Measurements from ENCODE around the gene KRTAP10-11. TPM values are rescaled to one million over a fixed set of nuclear protein-coding genes. Genes with fewer than 3 reads are reported as not detected.

Gene KRTAP10-11
- total RNA-seq, result not detected

GRCh38 chr21:44646366-44647221 is at the start of gene KRTAP10-11:
Gene KRTAP10-11, plus strand, starts transcription at chr21:44646414. Its CDS starts 45 bp downstream, at chr21:44646459.

DNA sequence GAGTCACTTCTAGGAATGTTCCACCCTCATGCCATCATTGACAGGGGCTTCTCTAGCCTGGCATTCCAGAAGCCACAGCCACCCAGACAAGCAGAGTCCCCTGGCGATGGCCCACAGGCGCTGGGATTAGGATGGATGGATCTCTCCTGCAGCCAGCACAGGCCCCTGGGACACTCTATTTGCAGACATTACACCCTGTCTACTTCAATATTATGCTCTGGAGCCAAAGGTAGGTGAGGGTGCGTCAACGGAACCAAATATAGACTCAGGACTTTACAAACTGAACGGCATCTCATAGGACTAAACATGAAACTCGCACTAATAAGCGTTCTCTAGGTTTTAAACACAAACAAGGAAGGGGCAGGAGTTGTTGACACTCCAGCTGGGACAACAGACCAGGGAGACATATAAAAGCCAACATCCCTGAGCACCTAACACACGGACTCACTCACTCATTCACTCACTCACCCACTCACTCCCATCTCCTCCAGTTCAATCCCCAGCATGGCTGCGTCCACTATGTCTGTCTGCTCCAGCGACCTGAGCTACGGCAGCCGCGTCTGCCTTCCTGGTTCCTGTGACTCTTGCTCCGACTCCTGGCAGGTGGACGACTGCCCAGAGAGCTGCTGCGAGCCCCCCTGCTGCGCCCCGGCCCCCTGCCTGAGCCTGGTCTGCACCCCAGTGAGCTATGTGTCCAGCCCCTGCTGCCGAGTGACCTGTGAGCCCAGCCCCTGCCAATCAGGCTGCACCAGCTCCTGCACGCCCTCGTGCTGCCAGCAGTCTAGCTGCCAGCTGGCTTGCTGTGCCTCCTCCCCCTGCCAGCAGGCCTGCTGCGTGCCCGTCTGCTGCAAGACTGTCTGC is 45.9 kb upstream of the KRTAP10-11 start, which contains the start of gene KRTAP10-7:
Gene KRTAP10-7, plus strand, starts transcription at position 480 of the 861 bp plus-strand sequence. Its CDS starts 25 bp downstream, at position 505.

DNA sequence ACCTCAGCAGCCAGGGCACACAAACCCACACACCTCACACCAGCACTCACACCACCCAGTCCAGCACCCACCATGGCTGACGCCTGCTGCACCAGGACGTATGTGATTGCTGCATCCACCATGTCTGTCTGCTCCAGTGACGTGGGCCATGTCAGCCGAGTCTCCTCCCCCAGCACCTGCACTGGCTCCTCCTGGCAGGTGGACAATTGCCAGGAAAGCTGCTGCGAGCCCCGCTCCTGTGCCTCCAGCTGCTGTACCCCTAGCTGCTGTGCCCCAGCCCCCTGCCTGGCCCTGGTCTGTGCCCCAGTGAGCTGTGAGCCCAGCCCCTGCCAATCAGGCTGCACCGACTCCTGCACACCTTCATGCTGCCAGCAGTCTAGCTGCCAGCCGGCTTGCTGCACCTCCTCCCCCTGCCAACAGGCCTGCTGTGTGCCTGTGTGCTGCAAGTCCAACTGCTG is 34.2 kb upstream of the KRTAP10-11 start, which contains the start of gene KRTAP10-8:
Gene KRTAP10-8, plus strand, starts transcription at position 51 of the 458 bp plus-strand sequence. Its CDS starts 22 bp downstream, at position 73.

GRCh38 chr21:44626673-44627143 is 19.5 kb upstream of the KRTAP10-11 start, which contains the start of gene KRTAP10-9:
Gene KRTAP10-9, plus strand, starts transcription at chr21:44627093. Its CDS starts 79 bp downstream, at chr21:44627172.

DNA sequence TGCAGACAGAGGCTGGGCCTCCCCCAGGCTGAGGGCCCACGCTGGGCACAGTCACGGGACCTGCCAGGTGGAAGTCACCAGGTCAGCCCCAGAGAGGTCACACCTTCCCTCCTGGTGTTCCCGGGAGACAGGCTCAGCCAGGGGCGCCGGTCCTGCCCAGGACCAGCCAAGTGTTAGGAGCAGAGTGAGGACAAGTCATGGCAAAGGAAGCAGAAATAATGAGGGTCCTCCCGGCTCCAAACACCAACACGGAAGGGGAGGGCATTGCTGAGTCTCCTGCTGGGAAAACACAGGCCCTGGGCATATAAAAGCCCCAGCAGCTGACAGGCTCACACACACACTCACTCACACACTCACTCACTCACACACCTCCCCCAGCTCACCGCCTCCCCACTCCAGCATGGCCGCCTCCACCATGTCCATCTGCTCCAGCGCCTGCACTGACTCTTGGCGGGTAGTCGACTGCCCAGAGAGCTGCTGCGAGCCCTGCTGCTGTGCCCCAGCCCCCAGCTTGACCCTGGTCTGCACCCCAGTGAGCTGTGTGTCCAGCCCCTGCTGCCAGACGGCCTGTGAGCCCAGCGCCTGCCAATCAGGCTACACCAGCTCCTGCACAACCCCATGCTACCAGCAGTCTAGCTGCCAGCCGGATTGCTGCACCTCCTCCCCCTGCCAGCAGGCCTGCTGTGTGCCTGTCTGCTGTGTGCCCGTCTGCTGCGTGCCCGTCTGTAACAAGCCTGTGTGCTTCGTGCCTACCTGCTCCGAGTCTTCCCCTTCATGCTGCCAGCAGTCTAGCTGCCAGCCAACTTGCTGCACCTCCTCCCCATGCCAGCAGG is 9.0 kb upstream of the KRTAP10-11 start, which contains the start of gene KRTAP10-10:
Gene KRTAP10-10, plus strand, starts transcription at position 339 of the 833 bp plus-strand sequence. Its CDS starts 62 bp downstream, at position 401.

GRCh38 chr21:44654576-44655175 is 8.5 kb downstream of the KRTAP10-11 start, which contains the start of gene KRTAP12-4:
Gene KRTAP12-4, minus strand, starts transcription at chr21:44654659. Its CDS starts 45 bp downstream, at chr21:44654614.

DNA sequence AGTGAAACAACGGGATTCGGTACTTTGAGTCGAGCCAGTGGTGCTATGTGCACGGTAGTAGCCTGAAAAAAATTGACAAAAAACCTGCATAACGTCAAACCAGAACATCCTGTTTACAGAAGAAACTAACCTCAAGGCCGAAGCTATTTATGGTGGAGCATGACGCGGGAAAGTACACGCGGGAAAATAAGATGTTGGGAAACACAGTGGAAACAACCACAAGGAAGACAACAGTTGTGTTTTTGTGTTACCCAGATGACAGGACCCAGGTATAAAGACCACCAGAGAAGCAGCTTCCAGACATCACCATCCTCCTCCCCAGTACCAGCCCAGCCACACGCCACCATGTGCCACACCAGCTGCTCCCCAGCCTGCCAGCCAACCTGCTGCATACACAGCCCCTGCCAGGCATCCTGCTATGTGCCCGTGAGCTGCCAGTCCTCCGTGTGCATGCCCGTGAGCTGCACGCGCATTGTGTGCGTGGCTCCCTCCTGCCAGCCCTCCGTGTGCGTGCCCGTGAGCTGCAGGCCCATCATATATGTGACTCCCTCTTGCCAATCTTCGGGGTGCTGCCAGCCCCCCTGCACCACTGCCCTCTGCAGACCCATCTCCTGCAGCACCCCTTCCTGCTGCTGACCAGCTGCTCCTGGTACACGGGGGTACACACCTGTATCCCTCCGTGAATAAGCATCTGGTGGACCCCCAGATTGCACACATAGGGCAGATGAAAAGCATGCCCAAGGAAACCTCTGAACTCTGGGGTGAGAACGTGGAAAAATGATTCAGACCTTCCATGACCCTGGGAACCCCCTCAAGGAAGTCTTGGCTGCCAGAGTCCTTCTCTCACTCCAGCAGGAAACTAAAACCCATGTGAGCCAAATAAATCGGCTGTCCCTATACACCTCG is 11.7 kb downstream of the KRTAP10-11 start, which contains the start of gene KRTAP12-3:
Gene KRTAP12-3, plus strand, starts transcription at position 298 of the 906 bp plus-strand sequence. Its CDS starts 48 bp downstream, at position 346.

DNA sequence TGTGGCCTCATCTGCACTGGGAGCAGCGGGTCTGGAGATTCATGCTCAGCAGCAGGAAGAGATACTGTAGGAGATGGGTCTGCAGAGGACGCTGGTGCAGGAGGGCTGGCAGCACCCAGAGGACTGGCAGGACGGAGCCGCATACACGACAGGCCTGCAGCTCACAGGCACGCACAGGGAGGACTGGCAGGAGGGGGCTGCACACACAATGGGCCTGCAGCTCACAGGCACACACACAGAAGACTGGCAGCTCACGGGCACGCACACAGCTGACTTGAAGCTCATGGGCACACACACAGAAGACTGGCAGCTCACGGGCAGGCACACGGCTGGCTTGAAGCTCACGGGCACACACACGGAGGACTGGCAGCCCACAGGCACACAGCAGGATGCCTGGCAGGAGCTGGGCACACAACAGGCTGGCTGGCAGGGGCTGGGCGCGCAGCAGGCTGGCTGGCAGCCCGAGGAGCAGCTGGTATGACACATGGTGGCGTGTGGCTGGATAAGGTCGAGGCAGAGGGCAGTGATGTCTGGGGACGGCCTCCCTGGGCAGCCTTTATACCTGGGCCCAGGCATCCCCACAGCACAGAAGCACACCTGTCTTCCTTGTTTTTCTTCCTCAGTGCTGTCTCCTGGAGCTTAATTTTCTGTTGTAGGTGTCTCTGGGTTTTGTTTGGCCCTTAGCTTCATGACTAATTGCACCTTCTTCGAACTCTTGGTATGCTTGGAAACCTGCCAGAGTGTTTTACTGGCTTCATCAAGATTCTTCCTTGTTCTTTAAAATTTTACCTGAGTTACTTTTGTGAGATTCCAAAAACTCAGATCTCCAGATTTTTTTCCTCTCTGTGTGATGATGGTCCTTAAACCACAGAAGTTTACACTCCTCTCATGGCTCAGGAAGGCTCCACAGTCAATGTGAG is 20.4 kb downstream of the KRTAP10-11 start, which contains the start of gene KRTAP12-2:
Gene KRTAP12-2, minus strand, starts transcription at position 527 of the 920 bp plus-strand sequence. Its CDS starts 41 bp downstream, at position 486.

GRCh38 chr21:44681861-44682579 is 35.8 kb downstream of the KRTAP10-11 start, which contains the start of gene KRTAP12-1:
Gene KRTAP12-1, minus strand, starts transcription at chr21:44682163. Its CDS starts 40 bp downstream, at chr21:44682123.

Other genes starting within 250 kb of the KRTAP10-11 start
- gene LRRC3, start 190.9 kb upstream of the KRTAP10-11 start, total RNA-seq, result 3.4 TPM
- not detected for gene KRTAP10-1, start 106.2 kb upstream of the KRTAP10-11 start, total RNA-seq
- gene KRTAP10-2, start 94.9 kb upstream of the KRTAP10-11 start, total RNA-seq, result not detected
- not detected for gene KRTAP10-3, start 87.6 kb upstream of the KRTAP10-11 start, total RNA-seq
- not detected for gene KRTAP10-4, start 72.7 kb upstream of the KRTAP10-11 start, total RNA-seq
- gene KRTAP10-5, start 65.8 kb upstream of the KRTAP10-11 start, total RNA-seq, result not detected
- not detected for gene KRTAP10-6, start 53.9 kb upstream of the KRTAP10-11 start, total RNA-seq
- not detected for gene KRTAP10-7, start 45.8 kb upstream of the KRTAP10-11 start, total RNA-seq
- gene KRTAP10-8, start 34.3 kb upstream of the KRTAP10-11 start, total RNA-seq, result not detected
- gene KRTAP10-9, start 19.3 kb upstream of the KRTAP10-11 start, total RNA-seq, result not detected
- gene KRTAP10-10, start 9.1 kb upstream of the KRTAP10-11 start, total RNA-seq, result not detected
- not detected for gene KRTAP12-4, start 8.2 kb downstream of the KRTAP10-11 start, total RNA-seq
- gene KRTAP12-3, start 11.5 kb downstream of the KRTAP10-11 start, total RNA-seq, result not detected
- gene KRTAP12-2, start 20.5 kb downstream of the KRTAP10-11 start, total RNA-seq, result not detected
- gene KRTAP12-1, start 35.7 kb downstream of the KRTAP10-11 start, total RNA-seq, result not detected
- gene KRTAP10-12, start 50.8 kb downstream of the KRTAP10-11 start, total RNA-seq, result not detected
- gene TSPEAR, start 65.2 kb downstream of the KRTAP10-11 start, total RNA-seq, result not detected
- gene UBE2G2, start 155.4 kb downstream of the KRTAP10-11 start, total RNA-seq, result 73.3 TPM
- 59.3 TPM for gene SUMO3, start 171.6 kb downstream of the KRTAP10-11 start, total RNA-seq
- 172 TPM for gene PTTG1IP, start 227.3 kb downstream of the KRTAP10-11 start, total RNA-seq

All from camera-type eye (tissue), 1 donor.